ENCODE measurements around the gene GIMAP8. TPM values are rescaled to one million over a fixed set of nuclear protein-coding genes. Genes with fewer than 3 reads are reported as not detected.
"Not testable (repeated sequence)": the region's sequence is repeated elsewhere in the genome, so short reads cannot be mapped to it uniquely, and the experiment has no call there.

The GIMAP8 gene
- total RNA-seq, 1 experiment from 2014 or later: not detected

DNA sequence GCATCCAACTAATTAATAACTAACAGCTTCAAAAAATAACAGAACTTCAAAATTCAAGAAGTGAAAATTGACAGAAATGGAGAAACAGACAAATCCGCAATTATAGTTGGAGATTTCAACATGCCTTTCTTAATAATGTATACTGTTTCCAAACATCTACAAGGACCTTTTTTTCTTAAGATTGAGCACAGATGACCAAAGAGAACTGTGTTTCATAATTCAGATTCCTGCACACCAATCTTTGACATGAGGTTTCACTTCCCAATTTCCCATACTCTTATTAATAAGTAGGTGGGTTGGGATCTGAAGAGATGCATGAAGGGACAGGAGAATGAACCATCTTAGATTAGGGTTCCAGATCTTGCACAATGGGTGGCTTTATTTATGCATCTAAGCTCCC is 39.4 kb downstream of the GIMAP8 start:
- no peak overlapping the region for H3K4me2 ChIP-seq (ENCODE audit: low read depth, low read length, poor library complexity, severe bottlenecking)
- no peaks in the 10 kb centered on the region for H3K27me3 ChIP-seq (ENCODE audit: low read length)
- H3K4me1 ChIP-seq (ENCODE audit: low read length): no peaks in the 10 kb centered on the region
- H4K20me1 ChIP-seq (ENCODE audit: insufficient read depth, low read depth, low read length): no peaks in the 10 kb centered on the region
- H3K79me2 ChIP-seq (ENCODE audit: low read length): no peaks in the 10 kb centered on the region
- no peak overlapping the region for H3K9ac ChIP-seq (ENCODE audit: low read length)
- no peak for DNase-seq
- H2AFZ ChIP-seq (ENCODE audit: low read length): no peak overlapping the region
- H3K4me3 ChIP-seq (ENCODE audit: low read length): no peak overlapping the region
- H3K9me3 ChIP-seq (ENCODE audit: low read length): no peaks in the 10 kb centered on the region
- no peak overlapping the region for H3K27ac ChIP-seq (ENCODE audit: low read length)
- no peaks in the 10 kb centered on the region for H3K9me2 ChIP-seq (replicated peaks; ENCODE audit: insufficient read depth, low read length)
- H3K36me3 ChIP-seq (ENCODE audit: insufficient read depth, low read length): no peaks in the 10 kb centered on the region

- H4K20me1 ChIP-seq (ENCODE audit: insufficient read depth, low read depth, low read length): not testable (repeated sequence)
These were observed 43.0 kb downstream of the GIMAP8 start for GRCh38 chr7:150493442-150493841.

DNA sequence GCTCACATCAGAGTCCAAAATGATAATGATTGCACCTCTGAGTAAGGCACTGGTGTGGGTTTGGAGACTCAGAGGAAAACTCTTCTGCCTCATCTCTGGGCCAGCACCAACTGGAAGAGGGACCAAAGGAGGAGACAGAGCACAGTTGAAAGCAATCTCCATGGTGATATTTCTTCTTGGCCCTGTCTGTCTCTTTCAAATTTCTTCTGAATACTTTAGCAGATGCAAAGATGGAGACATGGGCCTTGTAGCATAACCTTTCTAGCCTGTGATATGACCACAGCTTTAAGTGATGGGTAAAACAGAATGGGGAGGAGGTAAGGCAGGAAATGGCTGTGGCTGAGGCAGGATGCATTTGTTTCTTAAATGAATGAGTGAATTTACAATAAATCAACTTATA is 52.1 kb downstream of the GIMAP8 start:
- Histone ChIP-seq H3K9me2 (replicated peaks; ENCODE audit: insufficient read depth, low read length) (no peaks in the 10 kb centered on the region), H3K4me3 (ENCODE audit: low read length) (no peak overlapping the region), H2AFZ (ENCODE audit: low read length) (no peak overlapping the region), H4K20me1 (ENCODE audit: insufficient read depth, low read depth, low read length) (no peaks in the 10 kb centered on the region), H3K4me2 (ENCODE audit: low read depth, low read length, poor library complexity, severe bottlenecking) (no peak overlapping the region), H3K36me3 (ENCODE audit: insufficient read depth, low read length) (no peaks in the 10 kb centered on the region), H3K27me3 (ENCODE audit: low read length) (no peaks in the 10 kb centered on the region), H3K79me2 (ENCODE audit: low read length) (no peaks in the 10 kb centered on the region), H3K4me1 (ENCODE audit: low read length) (no peaks in the 10 kb centered on the region), H3K9me3 (ENCODE audit: low read length) (no peaks in the 10 kb centered on the region), H3K27ac (ENCODE audit: low read length) (no peak overlapping the region), H3K9ac (ENCODE audit: low read length) (no peak overlapping the region)
- DNase-seq: no peak

More at GRCh38 chr7:150493442-150493841, 43.0 kb downstream of the GIMAP8 start:
- not testable (repeated sequence) for H3K9ac ChIP-seq (ENCODE audit: low read length); H3K27ac ChIP-seq (ENCODE audit: low read length); H3K9me3 ChIP-seq (ENCODE audit: low read length); DNase-seq; H2AFZ ChIP-seq (ENCODE audit: low read length); H3K36me3 ChIP-seq (ENCODE audit: insufficient read depth, low read length); H3K4me2 ChIP-seq (ENCODE audit: low read depth, low read length, poor library complexity, severe bottlenecking); H3K9me2 ChIP-seq (replicated peaks; ENCODE audit: insufficient read depth, low read length); H3K4me3 ChIP-seq (ENCODE audit: low read length); H3K27me3 ChIP-seq (ENCODE audit: low read length); H3K4me1 ChIP-seq (ENCODE audit: low read length); H3K79me2 ChIP-seq (ENCODE audit: low read length)

DNA sequence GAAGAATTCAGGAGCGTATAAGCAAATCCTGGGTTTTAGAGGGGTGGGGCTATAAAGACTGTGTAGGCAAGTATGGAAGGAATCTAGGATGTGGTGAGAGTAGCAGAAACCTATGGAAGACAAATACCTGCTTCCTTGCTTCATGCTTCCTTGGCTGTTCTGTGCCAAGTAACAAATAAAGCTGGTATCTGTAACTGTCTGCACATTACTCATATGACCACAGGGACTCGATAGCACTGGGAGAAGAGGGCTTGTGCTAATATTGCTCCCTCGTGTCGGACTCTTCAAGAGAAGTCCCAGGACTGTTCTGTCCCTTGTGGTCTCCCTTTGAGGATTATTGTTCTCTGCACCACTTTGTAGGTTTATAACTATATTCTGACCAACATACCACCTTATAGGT is 52.7 kb downstream of the GIMAP8 start:
- H3K36me3 ChIP-seq (ENCODE audit: insufficient read depth, low read length): no peaks in the 10 kb centered on the region
- H4K20me1 ChIP-seq (ENCODE audit: insufficient read depth, low read depth, low read length): no peaks in the 10 kb centered on the region
- no peaks in the 10 kb centered on the region for H3K4me1 ChIP-seq (ENCODE audit: low read length)
- no peaks in the 10 kb centered on the region for H3K79me2 ChIP-seq (ENCODE audit: low read length)
- no peak overlapping the region for H2AFZ ChIP-seq (ENCODE audit: low read length)
- no peak overlapping the region for H3K4me3 ChIP-seq (ENCODE audit: low read length)
- no peak overlapping the region for H3K27ac ChIP-seq (ENCODE audit: low read length)
- H3K9me3 ChIP-seq (ENCODE audit: low read length): no peaks in the 10 kb centered on the region
- no peak overlapping the region for H3K4me2 ChIP-seq (ENCODE audit: low read depth, low read length, poor library complexity, severe bottlenecking)
- no peak overlapping the region for H3K9ac ChIP-seq (ENCODE audit: low read length)
- H3K9me2 ChIP-seq (replicated peaks; ENCODE audit: insufficient read depth, low read length): no peaks in the 10 kb centered on the region
- H3K27me3 ChIP-seq (ENCODE audit: low read length): no peaks in the 10 kb centered on the region
- DNase-seq: no peak

DNA sequence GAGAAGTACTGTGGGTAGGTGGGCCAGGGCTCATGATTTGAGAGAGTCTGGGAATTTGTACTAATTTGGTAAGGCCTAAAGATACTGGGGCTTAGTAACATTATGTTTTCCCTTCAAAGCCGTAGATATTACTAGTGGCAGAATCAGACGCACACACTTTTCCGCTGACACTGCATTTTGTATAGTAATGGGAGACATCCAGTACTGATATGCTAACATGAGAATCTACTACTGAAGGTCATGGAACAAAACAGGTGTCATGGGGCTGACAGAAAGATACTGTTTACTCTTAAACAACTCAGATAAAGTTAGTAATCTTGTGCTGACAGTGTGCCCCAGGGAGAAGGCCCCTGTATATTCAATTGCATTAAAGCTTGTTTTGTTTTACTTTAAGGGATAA is 53.2 kb downstream of the GIMAP8 start:
- H3K27me3 ChIP-seq (ENCODE audit: low read length): no peaks in the 10 kb centered on the region
- H2AFZ ChIP-seq (ENCODE audit: low read length): no peak overlapping the region
- no peaks in the 10 kb centered on the region for H3K36me3 ChIP-seq (ENCODE audit: insufficient read depth, low read length)
- H3K9me3 ChIP-seq (ENCODE audit: low read length): no peaks in the 10 kb centered on the region
- DNase-seq: no peak
- no peaks in the 10 kb centered on the region for H3K4me1 ChIP-seq (ENCODE audit: low read length)
- H3K27ac ChIP-seq (ENCODE audit: low read length): no peak overlapping the region
- H3K9me2 ChIP-seq (replicated peaks; ENCODE audit: insufficient read depth, low read length): no peaks in the 10 kb centered on the region
- no peak overlapping the region for H3K9ac ChIP-seq (ENCODE audit: low read length)
- H4K20me1 ChIP-seq (ENCODE audit: insufficient read depth, low read depth, low read length): no peaks in the 10 kb centered on the region
- H3K4me2 ChIP-seq (ENCODE audit: low read depth, low read length, poor library complexity, severe bottlenecking): no peak overlapping the region
- H3K79me2 ChIP-seq (ENCODE audit: low read length): no peaks in the 10 kb centered on the region
- no peak overlapping the region for H3K4me3 ChIP-seq (ENCODE audit: low read length)

DNA sequence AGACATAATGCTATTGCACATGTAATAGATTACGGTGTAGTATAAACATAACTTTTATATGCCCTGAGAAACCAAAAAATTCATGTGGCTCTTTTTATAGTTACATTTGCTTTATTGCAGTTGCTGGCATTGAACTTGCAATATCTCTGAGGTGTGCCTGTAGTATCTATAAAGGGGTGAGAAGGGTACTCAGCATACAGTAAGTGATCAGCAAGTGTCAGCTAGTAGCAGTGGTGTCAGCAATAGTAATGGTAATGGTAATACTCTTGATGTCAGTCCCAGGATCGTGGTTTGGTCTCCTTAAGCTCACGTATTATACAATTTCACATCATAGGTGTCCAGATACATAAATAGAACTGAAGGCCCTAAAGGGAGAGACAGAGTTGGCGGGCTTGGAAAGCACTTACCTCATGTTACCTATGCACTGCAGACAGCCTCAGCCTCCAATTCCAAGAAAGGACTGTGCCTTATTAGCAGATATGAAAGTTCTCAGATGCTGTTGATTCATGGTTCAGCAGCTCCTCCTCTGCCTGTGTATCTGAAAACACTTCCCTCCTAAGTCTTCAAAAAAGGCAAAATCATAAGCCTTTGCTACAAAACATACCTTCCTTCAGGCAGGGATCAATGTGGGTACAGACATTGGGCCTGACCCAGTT is 57.6 kb downstream of the GIMAP8 start:
- Histone ChIP-seq H3K9me2 (replicated peaks; ENCODE audit: insufficient read depth, low read length) (no peaks in the 10 kb centered on the region), H4K20me1 (ENCODE audit: insufficient read depth, low read depth, low read length) (no peaks in the 10 kb centered on the region), H3K9ac (ENCODE audit: low read length) (no peak overlapping the region), H3K4me1 (ENCODE audit: low read length) (no peaks in the 10 kb centered on the region), H3K4me3 (ENCODE audit: low read length) (no peak overlapping the region), H3K4me2 (ENCODE audit: low read depth, low read length, poor library complexity, severe bottlenecking) (no peak overlapping the region), H3K9me3 (ENCODE audit: low read length) (no peaks in the 10 kb centered on the region), H3K27me3 (ENCODE audit: low read length) (no peaks in the 10 kb centered on the region), H3K79me2 (ENCODE audit: low read length) (no peaks in the 10 kb centered on the region), H2AFZ (ENCODE audit: low read length) (no peak overlapping the region), H3K36me3 (ENCODE audit: insufficient read depth, low read length) (no peaks in the 10 kb centered on the region), H3K27ac (ENCODE audit: low read length) (no peak overlapping the region)
- DNase-seq: no peak

DNA sequence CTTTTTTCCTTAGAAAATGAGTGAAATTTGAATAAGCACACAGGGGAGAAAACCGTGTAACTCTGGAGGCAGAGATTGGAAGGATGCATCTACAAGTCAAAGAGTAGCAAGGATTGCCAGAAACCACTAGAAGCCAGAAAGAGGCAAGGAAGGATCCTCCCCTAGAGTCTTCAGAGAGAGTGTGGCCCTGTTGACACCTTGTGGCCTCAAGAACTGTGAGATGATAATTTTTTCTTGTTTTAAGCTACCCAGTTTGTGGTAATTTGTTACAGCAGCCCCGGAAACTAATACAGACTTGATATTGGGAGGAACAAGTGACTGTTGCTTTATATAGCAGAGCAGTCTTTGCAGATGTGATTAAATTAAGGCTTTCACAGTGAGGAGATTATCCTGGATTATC is 60.6 kb downstream of the GIMAP8 start:
- Histone ChIP-seq H2AFZ (ENCODE audit: low read length) (no peak overlapping the region), H3K4me3 (ENCODE audit: low read length) (no peak overlapping the region), H3K27ac (ENCODE audit: low read length) (no peak overlapping the region), H3K9me3 (ENCODE audit: low read length) (no peaks in the 10 kb centered on the region), H4K20me1 (ENCODE audit: insufficient read depth, low read depth, low read length) (no peaks in the 10 kb centered on the region), H3K79me2 (ENCODE audit: low read length) (no peaks in the 10 kb centered on the region), H3K9me2 (replicated peaks; ENCODE audit: insufficient read depth, low read length) (no peaks in the 10 kb centered on the region), H3K4me2 (ENCODE audit: low read depth, low read length, poor library complexity, severe bottlenecking) (no peak overlapping the region), H3K27me3 (ENCODE audit: low read length) (no peaks in the 10 kb centered on the region), H3K4me1 (ENCODE audit: low read length) (no peaks in the 10 kb centered on the region), H3K9ac (ENCODE audit: low read length) (no peak overlapping the region), H3K36me3 (ENCODE audit: insufficient read depth, low read length) (no peaks in the 10 kb centered on the region)
- DNase-seq: no peak

DNA sequence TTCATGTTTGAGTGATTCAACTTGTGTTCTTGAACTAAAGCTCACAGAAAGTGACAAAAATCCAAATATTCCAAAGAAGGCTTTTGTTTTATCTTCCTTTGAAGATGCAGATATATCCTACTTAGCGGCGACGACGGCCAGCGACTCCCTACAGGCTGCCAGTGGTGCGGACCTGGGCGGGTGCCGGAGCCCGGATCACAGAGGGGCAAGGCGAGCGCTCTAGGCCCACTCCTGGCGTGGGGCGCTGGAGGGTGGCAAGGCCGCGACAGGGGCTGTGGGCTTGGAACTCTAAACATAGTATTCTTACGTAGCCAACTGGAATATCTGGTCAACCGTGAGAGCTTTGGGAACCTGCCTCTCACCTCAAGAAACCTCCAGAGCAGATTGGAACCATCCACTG is 63.3 kb downstream of the GIMAP8 start:
- Histone ChIP-seq H3K4me1 (ENCODE audit: low read length) (no peaks in the 10 kb centered on the region), H3K36me3 (ENCODE audit: insufficient read depth, low read length) (no peaks in the 10 kb centered on the region), H3K9me3 (ENCODE audit: low read length) (no peaks in the 10 kb centered on the region), H4K20me1 (ENCODE audit: insufficient read depth, low read depth, low read length) (no peaks in the 10 kb centered on the region), H3K27me3 (ENCODE audit: low read length) (no peaks in the 10 kb centered on the region), H2AFZ (ENCODE audit: low read length) (no peak overlapping the region), H3K4me2 (ENCODE audit: low read depth, low read length, poor library complexity, severe bottlenecking) (no peak overlapping the region), H3K9me2 (replicated peaks; ENCODE audit: insufficient read depth, low read length) (no peaks in the 10 kb centered on the region), H3K9ac (ENCODE audit: low read length) (no peak overlapping the region), H3K4me3 (ENCODE audit: low read length) (no peak overlapping the region), H3K79me2 (ENCODE audit: low read length) (no peaks in the 10 kb centered on the region), H3K27ac (ENCODE audit: low read length) (no peak overlapping the region)
- no peak for DNase-seq

All from Karpas-422 (cell line).